OCI-LY7 (cell line): ENCODE measurements around the gene ASB13.

Source experiments
- EZH2phosphoT487 ChIP-seq: fragments of 200-600 bp; sonication (generic); IDR thresholded peaks from 2 replicates; pipeline ENCODE4 v1.6.1; 2018; ENCODE audit warnings: low read depth, borderline replicate concordance, mild to moderate bottlenecking, mixed run types, antibody characterized with exemption, low read length, moderate library complexity, mixed read lengths
- TF ChIP-seq, protein P1 (sequence below): fragments of 200-600 bp; sonication (generic); conservative IDR thresholded peaks from 2 replicates; pipeline ENCODE4 v1.5.1; 2014; ENCODE audit warnings: mild to moderate bottlenecking, antibody characterized with exemption, low read length, moderate library complexity, mixed read lengths

DNA sequence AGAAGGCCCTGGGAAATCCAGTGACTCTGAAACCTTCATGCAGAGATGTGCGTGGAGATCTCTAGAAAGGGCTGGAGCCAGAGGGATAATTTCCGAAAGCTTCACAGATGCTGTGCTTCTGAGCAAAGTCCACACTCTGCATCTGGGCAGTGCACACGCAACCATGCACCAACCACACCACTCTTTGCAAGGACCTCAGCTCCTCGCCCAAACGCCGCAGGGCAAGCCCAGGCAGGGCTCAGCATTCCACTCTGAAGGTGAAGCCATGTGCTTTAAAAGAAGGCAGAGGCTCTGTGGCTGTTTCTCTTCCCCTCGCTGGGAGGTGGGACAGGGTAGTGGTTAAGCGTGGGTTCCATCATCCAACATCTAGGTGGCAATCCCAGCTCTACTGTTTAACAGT is 48.4 kb downstream of the ASB13 start:
- TF ChIP-seq, protein P1, sequence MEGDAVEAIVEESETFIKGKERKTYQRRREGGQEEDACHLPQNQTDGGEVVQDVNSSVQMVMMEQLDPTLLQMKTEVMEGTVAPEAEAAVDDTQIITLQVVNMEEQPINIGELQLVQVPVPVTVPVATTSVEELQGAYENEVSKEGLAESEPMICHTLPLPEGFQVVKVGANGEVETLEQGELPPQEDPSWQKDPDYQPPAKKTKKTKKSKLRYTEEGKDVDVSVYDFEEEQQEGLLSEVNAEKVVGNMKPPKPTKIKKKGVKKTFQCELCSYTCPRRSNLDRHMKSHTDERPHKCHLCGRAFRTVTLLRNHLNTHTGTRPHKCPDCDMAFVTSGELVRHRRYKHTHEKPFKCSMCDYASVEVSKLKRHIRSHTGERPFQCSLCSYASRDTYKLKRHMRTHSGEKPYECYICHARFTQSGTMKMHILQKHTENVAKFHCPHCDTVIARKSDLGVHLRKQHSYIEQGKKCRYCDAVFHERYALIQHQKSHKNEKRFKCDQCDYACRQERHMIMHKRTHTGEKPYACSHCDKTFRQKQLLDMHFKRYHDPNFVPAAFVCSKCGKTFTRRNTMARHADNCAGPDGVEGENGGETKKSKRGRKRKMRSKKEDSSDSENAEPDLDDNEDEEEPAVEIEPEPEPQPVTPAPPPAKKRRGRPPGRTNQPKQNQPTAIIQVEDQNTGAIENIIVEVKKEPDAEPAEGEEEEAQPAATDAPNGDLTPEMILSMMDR, result no peak
- no peak for TF ChIP-seq EZH2phosphoT487
